Thyroid gland (tissue), 4 donors: ENCODE results near the gene CCBE1. TPM values are rescaled to one million over a fixed set of nuclear protein-coding genes. Genes with fewer than 3 reads are reported as not detected.

Source experiments
- DNase-seq, 2 donors: peaks; one replicate each; pipeline ENCODE4 v3.0.0-alpha.2; 2019
- H3K27ac ChIP-seq, 3 donors: fragments of 200-600 bp; sonication (generic); 1 replicate in 2 of 3; 2 replicates in 1 of 3; pipeline ENCODE4 v1.5.1; 2016 to 2019; ENCODE audit warnings: mild to moderate bottlenecking in 1 of 3, moderate library complexity in 1 of 3
- H3K27me3 ChIP-seq: fragments of 200-600 bp; sonication (generic); one replicate; pipeline ENCODE4 v1.5.1; 2019
- H3K36me3 ChIP-seq, 2 donors: fragments of 200-600 bp; sonication (generic); one replicate each; pipeline ENCODE4 v1.5.1; 2016 to 2019
- H3K4me1 ChIP-seq, 2 donors: fragments of 200-600 bp; sonication (generic); one replicate each; pipeline ENCODE4 v1.5.1; 2017 to 2019
- H3K4me3 ChIP-seq, 3 donors: fragments of 200-600 bp; sonication (generic); replicated peaks in 1 of 3; 1 replicate in 2 of 3; 2 replicates in 1 of 3; pipeline ENCODE4 v1.5.1; 2016; ENCODE audit warnings: mild to moderate bottlenecking in 1 of 3
- H3K9me3 ChIP-seq: fragments of 200-600 bp; sonication (generic); one replicate; pipeline ENCODE4 v1.5.1; 2017
- CTCF ChIP-seq, 6 experiments: fragments of 200-600 bp in 3 of 6; fragments of 450-650 bp in 3 of 6; sonication (generic) in 3 of 6; IDR thresholded peaks; one replicate each; pipeline ENCODE4 v1.5.1; 2016 to 2019; ENCODE audit warnings: antibody characterized with exemption in 6 of 6, mild to moderate bottlenecking in 2 of 6, inconsistent platforms in 1 of 6, moderate library complexity in 1 of 6
- POLR2A ChIP-seq, 2 donors: fragments of 450-650 bp; IDR thresholded peaks; one replicate each; pipeline ENCODE4 v1.6.1; 2017; ENCODE audit warnings: antibody characterized with exemption in 2 of 2, mild to moderate bottlenecking in 2 of 2, moderate library complexity in 1 of 2
- WGBS, 2 donors: methylation state at CpG; one replicate each; pipeline ENCODE4 v1.1.5; 2017; 5-methylcytosine and 5-hydroxymethylcytosine counted together
- intact Hi-C: fragments of 100-400 bp; cut with DNase I; formaldehyde crosslinking; loops from one replicate; pipeline ENCODE4 v1.15.1; 2023
- total RNA-seq, 4 donors: library from RNA; depleted of rRNA; stranded (reverse); fragments of >200 nt; gene quantifications; one replicate each; pipeline ENCODE4 v1.2.3, GENCODE V29; 2016

The CCBE1 gene
- total RNA-seq, 4 donors from 2014 or later, result 0.34 to 9.0 (median 1.1) TPM

GRCh38 chr18:59664329-59664728, 32.9 kb downstream of the CCBE1 start:
- Histone ChIP-seq H3K4me3 (no peak overlapping the region), H3K9me3 (no peaks in the 10 kb centered on the region), H3K27ac (no peak overlapping the region), H3K4me1 (no peaks in the 10 kb centered on the region), H3K36me3 (no peaks in the 10 kb centered on the region), H3K27me3 (no peaks in the 10 kb centered on the region)
- WGBS, 2 donors, result 86 to 89% methylated on average over 3 of the region's 3 CpGs
- DNase-seq, result no peak
- intact Hi-C loops, result no loop called here
- no peak for TF ChIP-seq CTCF (IDR thresholded peaks at IDR 0.05)
- TF ChIP-seq POLR2A (IDR thresholded peaks at IDR 0.05), result no peak

GRCh38 chr18:59663096-59663495, 34.1 kb downstream of the CCBE1 start:
- 97 to 100% methylated on average over 1 of the region's 1 CpG for WGBS, 2 donors
- Histone ChIP-seq H3K9me3 (no peaks in the 10 kb centered on the region), H3K27me3 (no peaks in the 10 kb centered on the region), H3K4me1 (no peaks in the 10 kb centered on the region), H3K36me3 (no peaks in the 10 kb centered on the region), H3K27ac (no peak overlapping the region), H3K4me3 (no peak overlapping the region)
- TF ChIP-seq CTCF (IDR thresholded peaks at IDR 0.05) (no peak), POLR2A (IDR thresholded peaks at IDR 0.05) (no peak)
- no peak for DNase-seq
- intact Hi-C loops, result no loop called here

GRCh38 chr18:59661891-59662701, 35.1 kb downstream of the CCBE1 start:
- H3K9me3 ChIP-seq, result no peaks in the 10 kb centered on the region
- H3K36me3 ChIP-seq, result no peaks in the 10 kb centered on the region
- TF ChIP-seq CTCF (IDR thresholded peaks at IDR 0.05) (no peak), POLR2A (IDR thresholded peaks at IDR 0.05) (no peak)
- no peak for DNase-seq
- no peaks in the 10 kb centered on the region for H3K4me1 ChIP-seq
- no peak overlapping the region for H3K4me3 ChIP-seq
- no peaks in the 10 kb centered on the region for H3K27me3 ChIP-seq
- intact Hi-C loops, result no loop called here
- 71 to 74% methylated on average over 2 of the region's 2 CpGs for WGBS, 2 donors
- no peak overlapping the region for H3K27ac ChIP-seq

- intact Hi-C loops, result no loop called here
- no peaks in the 10 kb centered on the region for H3K4me1 ChIP-seq
- WGBS, 2 donors, result 77 to 88% methylated on average over 8 of the region's 8 CpGs
- H3K4me3 ChIP-seq, result no peak overlapping the region
- H3K27ac ChIP-seq, result no peak overlapping the region
- H3K27me3 ChIP-seq, result no peaks in the 10 kb centered on the region
- no peaks in the 10 kb centered on the region for H3K36me3 ChIP-seq
- no peak for DNase-seq
- TF ChIP-seq CTCF (IDR thresholded peaks at IDR 0.05) (no peak), POLR2A (IDR thresholded peaks at IDR 0.05) (no peak)
- no peaks in the 10 kb centered on the region for H3K9me3 ChIP-seq
Observed at GRCh38 chr18:59660786-59661743, 36.2 kb downstream of the CCBE1 start.
